ENCODE measurements around the gene DGKI. TPM values are rescaled to one million over a fixed set of nuclear protein-coding genes. Genes with fewer than 3 reads are reported as not detected.

DGKI gene
- total RNA-seq, 4 donors from 2014 or later: 0.98 to 7.3 (median 2.7) TPM

- TF ChIP-seq, protein P1, sequence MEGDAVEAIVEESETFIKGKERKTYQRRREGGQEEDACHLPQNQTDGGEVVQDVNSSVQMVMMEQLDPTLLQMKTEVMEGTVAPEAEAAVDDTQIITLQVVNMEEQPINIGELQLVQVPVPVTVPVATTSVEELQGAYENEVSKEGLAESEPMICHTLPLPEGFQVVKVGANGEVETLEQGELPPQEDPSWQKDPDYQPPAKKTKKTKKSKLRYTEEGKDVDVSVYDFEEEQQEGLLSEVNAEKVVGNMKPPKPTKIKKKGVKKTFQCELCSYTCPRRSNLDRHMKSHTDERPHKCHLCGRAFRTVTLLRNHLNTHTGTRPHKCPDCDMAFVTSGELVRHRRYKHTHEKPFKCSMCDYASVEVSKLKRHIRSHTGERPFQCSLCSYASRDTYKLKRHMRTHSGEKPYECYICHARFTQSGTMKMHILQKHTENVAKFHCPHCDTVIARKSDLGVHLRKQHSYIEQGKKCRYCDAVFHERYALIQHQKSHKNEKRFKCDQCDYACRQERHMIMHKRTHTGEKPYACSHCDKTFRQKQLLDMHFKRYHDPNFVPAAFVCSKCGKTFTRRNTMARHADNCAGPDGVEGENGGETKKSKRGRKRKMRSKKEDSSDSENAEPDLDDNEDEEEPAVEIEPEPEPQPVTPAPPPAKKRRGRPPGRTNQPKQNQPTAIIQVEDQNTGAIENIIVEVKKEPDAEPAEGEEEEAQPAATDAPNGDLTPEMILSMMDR (IDR thresholded peaks at IDR 0.05; ENCODE audit: low read depth): no peak
Measured at GRCh38 chr7:137480824-137481365, 365.9 kb downstream of the DGKI start.

DNA sequence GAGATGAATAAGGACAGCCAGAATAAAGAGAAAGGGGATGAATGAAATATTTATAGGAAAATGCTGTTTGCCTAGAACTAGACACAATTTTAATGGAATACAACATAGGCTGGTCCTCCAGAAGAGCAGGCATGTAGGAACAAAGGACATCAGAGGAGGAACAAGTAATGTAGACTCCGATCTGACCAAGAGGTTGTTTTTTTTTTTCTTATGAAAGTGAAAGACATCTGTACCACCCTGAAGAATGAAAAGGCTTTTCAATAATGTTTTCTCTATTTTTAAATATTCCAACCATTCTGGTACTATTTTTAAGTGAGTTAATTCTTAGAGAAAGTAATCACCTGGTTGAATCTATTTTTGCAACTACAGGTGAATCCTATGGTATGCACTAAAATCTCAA is 366.4 kb downstream of the DGKI start:
- TF ChIP-seq, protein P1 (IDR thresholded peaks at IDR 0.05; ENCODE audit: low read depth): no peak

DNA sequence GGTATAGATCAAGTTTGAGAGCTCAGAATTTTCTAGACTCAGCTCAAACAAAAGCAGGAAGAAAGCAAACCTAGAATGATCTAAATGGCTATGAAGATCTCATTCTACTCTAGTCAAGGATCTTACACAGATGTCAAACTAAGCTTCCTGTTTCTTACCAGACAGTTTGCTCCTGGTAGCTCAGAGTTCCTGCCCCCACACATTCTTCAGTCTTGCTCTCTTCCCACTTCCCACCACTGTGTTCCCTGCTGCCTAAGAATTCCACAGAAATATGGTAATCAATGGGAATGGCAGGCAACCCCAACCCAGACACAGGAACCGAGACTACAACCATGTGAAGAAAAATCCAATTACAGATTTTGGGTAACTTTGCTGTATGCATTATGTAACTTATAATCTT is 369.8 kb downstream of the DGKI start:
- TF ChIP-seq, protein P1 (IDR thresholded peaks at IDR 0.05; ENCODE audit: low read depth): no peak

DNA sequence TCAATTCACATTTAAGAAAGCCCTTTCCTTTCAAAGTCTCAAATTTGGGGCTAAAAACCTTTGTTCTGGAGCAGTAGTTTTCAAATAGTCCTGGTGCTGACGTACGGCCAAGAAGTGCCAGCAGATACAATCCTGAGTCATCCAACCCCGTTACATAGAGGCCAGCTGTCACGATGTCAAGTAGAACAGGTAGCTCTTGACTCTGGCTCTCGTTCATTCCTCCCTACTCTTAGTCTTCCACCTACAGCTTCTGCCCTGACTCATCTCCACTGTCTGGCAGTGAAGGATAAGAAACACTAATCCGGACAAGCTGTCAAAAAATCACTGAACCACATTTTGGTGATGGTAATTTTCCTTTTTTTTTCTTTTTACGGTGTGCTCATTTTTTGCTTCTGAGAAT is 370.8 kb downstream of the DGKI start:
- TF ChIP-seq, protein P1 (IDR thresholded peaks at IDR 0.05; ENCODE audit: low read depth): no peak

- TF ChIP-seq, protein P1 (IDR thresholded peaks at IDR 0.05; ENCODE audit: low read depth): no peak
Measured at GRCh38 chr7:137474540-137475026, 372.2 kb downstream of the DGKI start.

GRCh38 chr7:137471128-137471527 is 375.6 kb downstream of the DGKI start:
- TF ChIP-seq, protein P1 (IDR thresholded peaks at IDR 0.05; ENCODE audit: low read depth): no peak

- TF ChIP-seq, protein P1 (IDR thresholded peaks at IDR 0.05; ENCODE audit: low read depth): no peak
Measured at GRCh38 chr7:137469858-137470257, 376.9 kb downstream of the DGKI start.

Data from subcutaneous adipose tissue (tissue), 4 donors.